Stimulated activated CD4-positive, alpha-beta T cell treated with anti-CD3 and anti-CD28 coated beads, TNF-alpha, amount 100 ng/mL, for 4 hours (primary cell): Measurements from ENCODE around the gene NUTM1.
"Not testable (repeated sequence)": the region's sequence is repeated elsewhere in the genome, so short reads cannot be mapped to it uniquely, and the experiment has no call there.

Experiments
- DNase-seq, 3 experiments: peaks; one replicate each; pipeline ENCODE4 v3.0.0-alpha.2; 2020; ENCODE audit warnings: low read depth in 3 of 3

NUTM1 gene

GRCh38 chr15:34337557-34338306 lies 5.4 kb upstream of the NUTM1 start, which contains the start of gene SLC12A6:
Gene SLC12A6, minus strand, starts transcription at chr15:34337781. Its CDS starts 1,101 bp downstream, at chr15:34336680.
- DNase-seq: peak; percentile 82 to 84 (median 82)

- no peak for DNase-seq
Measured at GRCh38 chr15:34338347-34338746, 4.8 kb upstream of the NUTM1 start.

- DNase-seq: no peak
Measured at GRCh38 chr15:34339946-34340345, 3.2 kb upstream of the NUTM1 start.

GRCh38 chr15:34341381-34342212 lies 1.5 kb upstream of the NUTM1 start:
- DNase-seq: no peak

- DNase-seq: not testable (repeated sequence)
Measured at GRCh38 chr15:34342213-34342736, 840 bp upstream of the NUTM1 start.

GRCh38 chr15:34347951-34348638 lies 5.0 kb downstream of the NUTM1 start:
- DNase-seq: no peak

GRCh38 chr15:34348735-34349300 lies 5.7 kb downstream of the NUTM1 start:
- no peak for DNase-seq

GRCh38 chr15:34349769-34350168 lies 6.7 kb downstream of the NUTM1 start:
- no peak for DNase-seq

GRCh38 chr15:34352996-34353395 lies 9.9 kb downstream of the NUTM1 start:
- DNase-seq: not testable (repeated sequence)

- DNase-seq: no peak
Measured at GRCh38 chr15:34353627-34354026, 10.5 kb downstream of the NUTM1 start.

GRCh38 chr15:34354286-34354685 lies 11.2 kb downstream of the NUTM1 start:
- DNase-seq: no peak

- DNase-seq: no peak
Measured at GRCh38 chr15:34355241-34355640, 12.1 kb downstream of the NUTM1 start.

- no peak for DNase-seq
Measured at GRCh38 chr15:34357653-34358052, 14.5 kb downstream of the NUTM1 start.

- no peak for DNase-seq
Measured at GRCh38 chr15:34358367-34358766, 15.3 kb downstream of the NUTM1 start.

GRCh38 chr15:34358948-34359347 lies 15.8 kb downstream of the NUTM1 start:
- DNase-seq: no peak

GRCh38 chr15:34359416-34359815 lies 16.3 kb downstream of the NUTM1 start:
- DNase-seq: no peak

- no peak for DNase-seq
Measured at GRCh38 chr15:34360298-34360697, 17.2 kb downstream of the NUTM1 start.

- no peak for DNase-seq
Measured at GRCh38 chr15:34361278-34361677, 18.2 kb downstream of the NUTM1 start.

- no peak for DNase-seq
Measured at GRCh38 chr15:34362047-34362773, 19.1 kb downstream of the NUTM1 start.

GRCh38 chr15:34364041-34364440 lies 20.9 kb downstream of the NUTM1 start:
- no peak for DNase-seq
